ENCODE results near the gene CAMK1D. TPM values are rescaled to one million over a fixed set of nuclear protein-coding genes. Genes with fewer than 3 reads are reported as not detected.

Gene CAMK1D
- total RNA-seq, 1 experiment from 2014 or later = 6.0 TPM

DNA sequence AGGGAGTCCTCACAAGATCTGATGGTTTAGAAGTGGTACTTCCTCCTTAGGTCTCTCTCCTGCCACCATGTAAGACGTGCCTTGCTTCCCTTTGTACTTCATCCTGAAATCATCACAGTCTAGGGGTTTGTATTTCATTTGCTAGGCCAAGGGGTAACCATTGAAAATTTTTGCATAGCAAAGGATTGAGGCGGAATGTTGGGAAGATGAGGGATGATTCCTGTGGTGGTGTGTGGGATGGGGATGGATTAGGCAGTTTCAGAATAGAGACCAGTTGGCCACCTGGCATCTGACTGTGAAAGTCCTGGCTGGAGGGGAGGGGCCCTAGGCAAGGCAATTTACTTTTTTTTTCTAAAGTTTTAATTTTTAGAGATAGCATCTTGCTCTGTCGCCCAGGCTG lies 222.9 kb downstream of the CAMK1D start:
- no peaks in the 10 kb centered on the region for H3K79me2 ChIP-seq (ENCODE audit: low read depth)
- H4K20me1 ChIP-seq (ENCODE audit: insufficient read depth) = no peaks in the 10 kb centered on the region
- TF ChIP-seq, protein P1, sequence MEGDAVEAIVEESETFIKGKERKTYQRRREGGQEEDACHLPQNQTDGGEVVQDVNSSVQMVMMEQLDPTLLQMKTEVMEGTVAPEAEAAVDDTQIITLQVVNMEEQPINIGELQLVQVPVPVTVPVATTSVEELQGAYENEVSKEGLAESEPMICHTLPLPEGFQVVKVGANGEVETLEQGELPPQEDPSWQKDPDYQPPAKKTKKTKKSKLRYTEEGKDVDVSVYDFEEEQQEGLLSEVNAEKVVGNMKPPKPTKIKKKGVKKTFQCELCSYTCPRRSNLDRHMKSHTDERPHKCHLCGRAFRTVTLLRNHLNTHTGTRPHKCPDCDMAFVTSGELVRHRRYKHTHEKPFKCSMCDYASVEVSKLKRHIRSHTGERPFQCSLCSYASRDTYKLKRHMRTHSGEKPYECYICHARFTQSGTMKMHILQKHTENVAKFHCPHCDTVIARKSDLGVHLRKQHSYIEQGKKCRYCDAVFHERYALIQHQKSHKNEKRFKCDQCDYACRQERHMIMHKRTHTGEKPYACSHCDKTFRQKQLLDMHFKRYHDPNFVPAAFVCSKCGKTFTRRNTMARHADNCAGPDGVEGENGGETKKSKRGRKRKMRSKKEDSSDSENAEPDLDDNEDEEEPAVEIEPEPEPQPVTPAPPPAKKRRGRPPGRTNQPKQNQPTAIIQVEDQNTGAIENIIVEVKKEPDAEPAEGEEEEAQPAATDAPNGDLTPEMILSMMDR (conservative IDR thresholded peaks at IDR 0.05) = no peak
- TF ChIP-seq EZH2 (IDR thresholded peaks at IDR 0.05; ENCODE audit: low read depth) = no peak
- H3K4me2 ChIP-seq = no peak overlapping the region
- no peaks in the 10 kb centered on the region for H3F3A ChIP-seq (ENCODE audit: insufficient read depth, low read depth)
- no peak for DNase-seq
- POLR2A ChIA-PET (ENCODE audit: unreplicated experiment) = no interaction called here
- no peaks in the 10 kb centered on the region for H3K4me1 ChIP-seq (replicated peaks; ENCODE audit: insufficient read depth)
- BruUV-seq (replicated peaks) = no TSS peak
- no peak overlapping the region for H3K27ac ChIP-seq
- CTCF ChIA-PET = no interaction called here
- no peaks in the 10 kb centered on the region for H3K9me3 ChIP-seq (ENCODE audit: insufficient read depth, low read depth)
- no peaks in the 10 kb centered on the region for H3K36me3 ChIP-seq (ENCODE audit: low read depth)
- no peak overlapping the region for H3K4me3 ChIP-seq
- no peak overlapping the region for H2AFZ ChIP-seq
- no peaks in the 10 kb centered on the region for H3K27me3 ChIP-seq (ENCODE audit: insufficient read depth, low read depth)
- no peaks in the 10 kb centered on the region for H3K9me2 ChIP-seq (ENCODE audit: insufficient read depth)
- intact Hi-C loops (cut with micrococcal nuclease; ENCODE audit: unreplicated experiment) = no loop called here

DNA sequence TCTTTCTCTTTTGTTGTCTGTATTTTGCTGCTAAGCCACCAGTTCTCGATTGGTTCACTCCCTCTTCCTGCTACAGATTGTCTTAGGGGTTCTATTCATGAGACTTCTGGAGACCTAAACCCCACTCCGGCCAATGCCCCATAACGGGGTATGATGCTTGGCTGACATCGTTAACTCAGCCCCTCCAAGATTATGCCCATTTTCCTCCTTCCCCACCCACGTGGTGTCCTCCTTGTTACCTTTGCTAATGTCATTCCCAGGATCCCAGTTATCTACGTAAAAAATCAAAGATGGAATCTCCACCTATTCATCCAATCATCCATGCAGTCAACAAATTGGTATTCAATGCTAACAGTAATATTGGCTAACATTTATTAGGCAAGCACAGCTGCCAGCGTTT lies 228.3 kb downstream of the CAMK1D start:
- intact Hi-C loops (cut with micrococcal nuclease; ENCODE audit: unreplicated experiment) = no loop called here
- Histone ChIP-seq H3K4me1 (replicated peaks; ENCODE audit: insufficient read depth) (no peaks in the 10 kb centered on the region), H3K9me3 (ENCODE audit: insufficient read depth, low read depth) (no peaks in the 10 kb centered on the region), H3K27ac (no peak overlapping the region), H3K36me3 (ENCODE audit: low read depth) (no peaks in the 10 kb centered on the region), H3K9me2 (ENCODE audit: insufficient read depth) (no peaks in the 10 kb centered on the region), H4K20me1 (ENCODE audit: insufficient read depth) (no peaks in the 10 kb centered on the region), H3K4me2 (no peak overlapping the region), H2AFZ (no peak overlapping the region), H3F3A (ENCODE audit: insufficient read depth, low read depth) (no peaks in the 10 kb centered on the region), H3K4me3 (no peak overlapping the region), H3K79me2 (ENCODE audit: low read depth) (no peaks in the 10 kb centered on the region), H3K27me3 (ENCODE audit: insufficient read depth, low read depth) (no peaks in the 10 kb centered on the region)
- ChIA-PET CTCF (no interaction called here), POLR2A (ENCODE audit: unreplicated experiment) (no interaction called here)
- BruUV-seq (replicated peaks) = no TSS peak
- no peak for DNase-seq
- TF ChIP-seq, protein P1 (conservative IDR thresholded peaks at IDR 0.05) = no peak
- TF ChIP-seq EZH2 (IDR thresholded peaks at IDR 0.05; ENCODE audit: low read depth) = no peak

DNA sequence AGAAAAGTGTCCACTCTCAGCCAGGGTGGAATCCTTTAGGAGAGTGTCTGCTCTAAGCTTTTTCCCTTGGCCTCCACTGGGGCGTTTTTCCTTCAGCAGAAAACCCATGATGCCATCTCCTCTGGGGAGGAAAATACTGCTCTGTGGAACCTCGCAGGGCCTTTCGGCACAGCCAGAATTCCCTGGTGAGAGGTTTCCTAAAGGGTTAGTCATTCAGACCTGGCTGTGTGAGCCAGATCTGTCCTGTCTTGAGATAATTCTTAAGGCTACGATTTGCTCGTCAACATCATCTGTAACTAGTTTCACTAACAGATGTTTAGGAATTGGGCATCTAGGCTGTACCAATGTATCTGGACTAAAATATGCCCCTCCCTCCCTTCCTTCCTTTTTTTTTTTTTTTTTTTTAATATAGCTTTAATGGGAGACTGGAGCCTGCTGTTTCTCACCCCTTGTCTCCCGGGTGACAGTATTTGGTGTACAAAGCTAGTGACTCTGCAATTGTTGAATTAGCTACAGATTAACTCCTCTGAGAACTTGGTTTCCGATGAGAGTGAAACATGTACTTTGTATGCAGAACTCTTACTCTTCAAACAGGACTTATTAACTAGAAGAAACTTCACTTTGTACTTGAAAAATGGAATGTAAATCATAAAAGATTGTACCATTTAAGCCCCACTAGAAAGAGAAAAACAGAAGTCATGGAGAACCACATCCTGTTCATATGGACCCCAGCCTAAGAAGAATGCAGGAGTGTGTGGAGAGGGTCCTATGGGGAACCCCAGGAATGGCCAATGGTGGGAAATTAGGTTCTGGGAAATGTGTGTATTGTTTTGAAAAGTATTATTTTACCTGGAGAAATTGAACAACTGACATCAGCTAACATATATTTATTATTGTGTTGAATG lies 230.9 kb downstream of the CAMK1D start:
- no peak overlapping the region for H3K4me3 ChIP-seq
- no peak overlapping the region for H3K4me2 ChIP-seq
- CTCF ChIA-PET = no interaction called here
- no peak for DNase-seq
- no TSS peak for BruUV-seq (replicated peaks)
- no peaks in the 10 kb centered on the region for H3K9me2 ChIP-seq (ENCODE audit: insufficient read depth)
- no peaks in the 10 kb centered on the region for H3K9me3 ChIP-seq (ENCODE audit: insufficient read depth, low read depth)
- H3F3A ChIP-seq (ENCODE audit: insufficient read depth, low read depth) = no peaks in the 10 kb centered on the region
- no peaks in the 10 kb centered on the region for H4K20me1 ChIP-seq (ENCODE audit: insufficient read depth)
- H3K27ac ChIP-seq = no peak overlapping the region
- H3K4me1 ChIP-seq (replicated peaks; ENCODE audit: insufficient read depth) = no peaks in the 10 kb centered on the region
- no peak overlapping the region for H2AFZ ChIP-seq
- no peaks in the 10 kb centered on the region for H3K36me3 ChIP-seq (ENCODE audit: low read depth)
- H3K27me3 ChIP-seq (ENCODE audit: insufficient read depth, low read depth) = no peaks in the 10 kb centered on the region
- no peaks in the 10 kb centered on the region for H3K79me2 ChIP-seq (ENCODE audit: low read depth)
- POLR2A ChIA-PET (ENCODE audit: unreplicated experiment) = no interaction called here
- no peak for TF ChIP-seq EZH2 (IDR thresholded peaks at IDR 0.05; ENCODE audit: low read depth)
- TF ChIP-seq, protein P1 (conservative IDR thresholded peaks at IDR 0.05) = no peak
- intact Hi-C loops (cut with micrococcal nuclease; ENCODE audit: unreplicated experiment) = no loop called here

All from PC-9 (cell line).